CD4-positive, alpha-beta T cell treated with Interleukin-1 beta for 1 hour (primary cell): ENCODE measurements around the gene SCAF4.
A peak's percentile ranks its signal among the peaks of the same experiment; 100 is the strongest.

Experiments used
- DNase-seq, 2 donors: peaks; one replicate each; pipeline ENCODE4 v3.0.0-alpha.2; 2020 to 2022

The SCAF4 gene

GRCh38 chr21:31735511-31735992, 3.6 kb upstream of the SCAF4 start:
- no peak for DNase-seq

- no peak for DNase-seq
Measured at GRCh38 chr21:31733551-31734149, 1.7 kb upstream of the SCAF4 start.

- no peak for DNase-seq
Measured at GRCh38 chr21:31732597-31733550, 956 bp upstream of the SCAF4 start.

- DNase-seq, result peak; percentile 48 to 52
Measured at GRCh38 chr21:31731056-31731856, 662 bp downstream of the SCAF4 start.

GRCh38 chr21:31730712-31731055, 1.2 kb downstream of the SCAF4 start:
- no peak for DNase-seq

GRCh38 chr21:31729622-31730343, 2.1 kb downstream of the SCAF4 start:
- no peak for DNase-seq

- DNase-seq, result no peak
Measured at GRCh38 chr21:31728952-31729351, 3.0 kb downstream of the SCAF4 start.

- no peak for DNase-seq
Measured at GRCh38 chr21:31728191-31728590, 3.7 kb downstream of the SCAF4 start.

- no peak for DNase-seq
Measured at GRCh38 chr21:31727181-31727580, 4.7 kb downstream of the SCAF4 start.

GRCh38 chr21:31726407-31726806, 5.5 kb downstream of the SCAF4 start:
- DNase-seq, result no peak

- no peak for DNase-seq
Measured at GRCh38 chr21:31725202-31725839, 6.6 kb downstream of the SCAF4 start.

- no peak for DNase-seq
Measured at GRCh38 chr21:31724552-31724951, 7.4 kb downstream of the SCAF4 start.

GRCh38 chr21:31721381-31721780, 10.5 kb downstream of the SCAF4 start:
- no peak for DNase-seq

- DNase-seq, result no peak
Measured at GRCh38 chr21:31720739-31721138, 11.2 kb downstream of the SCAF4 start.

- DNase-seq, result no peak
Measured at GRCh38 chr21:31720330-31720729, 11.6 kb downstream of the SCAF4 start.

- DNase-seq, result no peak
Measured at GRCh38 chr21:31716106-31716505, 15.8 kb downstream of the SCAF4 start.

GRCh38 chr21:31714741-31715365, 17.1 kb downstream of the SCAF4 start:
- DNase-seq, result no peak

GRCh38 chr21:31713973-31714740, 17.8 kb downstream of the SCAF4 start:
- DNase-seq, result no peak

- no peak for DNase-seq
Measured at GRCh38 chr21:31713115-31713514, 18.8 kb downstream of the SCAF4 start.

- DNase-seq, result no peak
Measured at GRCh38 chr21:31711745-31712285, 20.1 kb downstream of the SCAF4 start.

- no peak for DNase-seq
Measured at GRCh38 chr21:31711326-31711725, 20.6 kb downstream of the SCAF4 start.
